HG03066 (cell line): ENCODE data around the gene KCNJ5.
A peak's percentile ranks its signal among the peaks of the same experiment; 100 is the strongest.

Experiments
- ATAC-seq: cut with Tn5 transposase; IDR thresholded peaks from one replicate; pipeline ENCODE4 v1.9.1; 2021; ENCODE audit warnings: low read depth; ENCODE audit not compliant: unreplicated experiment

KCNJ5 gene

DNA sequence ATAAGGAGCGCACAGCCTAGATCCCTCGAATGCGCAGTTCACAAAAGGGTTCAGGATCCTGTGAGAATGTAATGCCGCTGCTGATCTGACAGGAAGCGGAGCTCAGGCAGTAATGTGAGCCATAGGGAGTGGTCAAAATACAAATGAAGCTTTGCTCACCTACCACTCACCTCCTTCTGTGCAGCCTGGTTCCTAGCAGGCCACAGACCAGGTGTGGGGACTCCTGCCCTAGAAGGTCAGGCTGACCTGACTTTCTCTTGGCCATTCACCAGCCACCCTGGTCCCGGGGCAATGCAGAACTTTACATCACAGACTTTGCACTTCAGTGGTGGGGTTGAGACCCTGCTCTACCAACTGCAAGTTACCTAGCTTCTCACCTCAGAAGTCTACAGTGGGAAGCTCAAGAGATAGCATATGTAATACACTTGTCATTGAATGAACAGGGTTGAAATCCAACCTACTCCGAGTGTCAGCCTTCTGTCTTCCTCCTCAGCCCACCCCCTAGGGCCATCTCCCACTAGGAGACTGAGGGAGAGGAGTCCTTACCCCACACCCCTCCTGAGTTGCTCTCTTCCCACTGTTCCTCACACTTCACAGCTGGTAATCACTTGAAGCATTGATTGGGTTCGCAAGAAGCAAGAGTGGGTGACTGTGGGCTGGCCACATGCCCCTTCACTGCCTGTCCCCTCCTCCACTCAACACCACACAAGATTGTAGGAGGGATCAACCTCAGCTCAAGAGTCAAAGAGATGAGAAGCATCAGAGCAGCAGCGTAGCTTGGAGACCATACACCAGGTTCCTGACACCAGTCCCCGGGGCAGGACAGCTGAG is 22.1 kb upstream of the KCNJ5 start:
- ATAC-seq = no peak

DNA sequence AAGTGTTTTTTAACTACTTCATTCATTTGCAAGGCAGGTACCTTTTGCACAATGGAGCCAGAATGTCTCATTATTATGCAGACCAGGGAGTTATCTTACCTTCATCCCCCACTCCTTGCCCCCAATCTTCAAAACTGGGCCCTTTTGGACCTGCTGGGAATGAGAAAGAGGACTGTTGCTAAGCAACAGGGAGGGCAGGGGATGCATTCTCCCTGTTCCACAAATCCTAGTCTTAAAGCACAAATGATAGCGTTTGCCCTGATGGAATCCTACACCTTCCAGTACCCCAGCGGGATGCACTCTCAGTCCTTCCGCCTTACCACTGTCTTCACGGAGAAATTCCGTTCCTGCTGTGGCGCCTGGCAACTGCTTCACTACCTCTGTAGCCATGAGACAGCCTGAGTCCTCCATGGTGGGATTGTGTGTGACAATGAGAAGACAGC is 20.0 kb upstream of the KCNJ5 start:
- ATAC-seq = no peak

DNA sequence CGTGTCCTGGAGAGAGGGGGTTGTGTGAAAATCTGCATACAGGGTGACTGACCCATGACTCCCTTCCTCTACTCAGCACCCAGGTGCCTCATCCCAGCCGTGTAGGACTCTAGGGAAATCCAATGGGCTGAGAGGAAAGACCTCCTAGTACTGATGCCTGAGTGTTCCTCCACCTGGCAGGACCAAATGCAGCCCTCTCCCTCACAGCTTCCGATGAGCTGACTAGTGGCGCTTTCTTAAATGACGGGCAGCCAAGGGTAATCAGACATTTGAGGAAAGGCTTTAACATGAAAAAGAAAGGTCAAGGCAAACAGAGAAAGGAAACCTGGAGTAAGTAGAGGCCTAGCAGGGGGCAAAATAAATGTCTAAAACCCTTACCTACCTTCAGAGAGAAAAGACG is 19.1 kb upstream of the KCNJ5 start:
- no peak for ATAC-seq

- ATAC-seq = no peak
Measured at GRCh38 chr11:128872594-128872993, 18.6 kb upstream of the KCNJ5 start.

- ATAC-seq = no peak
Measured at GRCh38 chr11:128874427-128874826, 16.7 kb upstream of the KCNJ5 start.

DNA sequence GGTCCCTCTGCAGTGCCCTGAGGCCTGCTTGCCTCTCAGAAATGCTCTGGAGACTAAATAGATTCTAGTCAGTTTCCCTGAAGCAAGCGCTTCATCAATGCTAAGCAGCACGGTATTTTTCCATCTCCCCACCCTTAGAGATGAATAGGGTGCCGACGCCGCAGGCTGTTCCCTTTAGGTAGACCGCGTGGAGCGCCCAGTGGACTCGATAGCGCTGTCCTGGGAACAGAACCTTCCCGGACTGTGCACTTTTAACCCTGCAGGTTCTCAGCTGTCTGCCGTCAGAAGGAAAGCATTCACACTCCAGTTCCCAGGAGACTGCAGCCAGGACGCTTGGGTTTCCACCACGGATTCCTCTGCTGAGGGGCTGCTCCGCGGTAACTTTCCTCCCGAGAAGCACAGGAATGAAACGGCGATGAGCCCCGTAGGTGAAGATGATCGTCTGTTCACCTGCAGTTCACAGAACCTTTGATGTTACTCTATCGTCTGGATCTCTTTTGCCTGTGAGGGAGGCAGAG is 15.0 kb upstream of the KCNJ5 start:
- ATAC-seq = no peak

DNA sequence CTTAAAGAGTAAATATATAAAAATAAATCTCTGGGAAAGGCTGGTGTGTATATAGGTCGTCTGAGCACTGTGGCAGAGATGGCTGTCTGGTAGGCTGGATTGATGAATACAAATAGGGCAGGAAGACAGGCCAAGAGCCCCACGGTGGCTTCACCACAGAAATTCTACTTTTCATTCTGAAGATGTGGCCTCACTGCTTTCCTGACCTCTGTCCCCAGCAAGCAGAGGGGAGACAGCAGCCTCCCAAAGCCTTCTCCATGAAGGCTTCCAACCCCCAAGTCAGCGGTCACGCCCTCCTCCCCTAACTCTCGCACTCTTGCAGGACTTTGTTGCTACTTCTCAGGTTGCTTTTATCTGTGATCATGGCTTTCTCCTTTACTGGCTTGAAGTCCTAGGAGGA is 13.4 kb upstream of the KCNJ5 start:
- no peak for ATAC-seq

GRCh38 chr11:128878455-128878854 is 12.7 kb upstream of the KCNJ5 start:
- ATAC-seq = no peak

DNA sequence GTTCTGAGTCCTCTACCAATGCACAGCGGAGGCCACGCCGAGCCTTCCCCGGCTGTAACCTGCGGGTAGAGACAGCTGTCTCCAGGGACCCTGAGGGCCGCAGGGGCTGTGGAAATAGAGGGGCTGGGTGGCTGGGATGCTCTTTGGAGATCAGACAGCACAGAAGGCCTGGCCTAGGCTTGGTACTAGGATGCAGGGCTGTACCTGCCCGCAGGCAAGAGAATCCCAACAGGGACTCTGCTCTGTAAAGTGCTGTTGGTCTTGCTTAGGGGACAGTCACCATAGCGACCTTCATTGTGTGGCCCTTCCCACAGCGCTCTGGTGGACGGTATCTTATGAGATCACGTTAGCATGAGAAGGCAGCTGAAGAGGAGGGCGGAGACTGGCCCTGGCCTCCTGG is 11.3 kb upstream of the KCNJ5 start:
- ATAC-seq = no peak

DNA sequence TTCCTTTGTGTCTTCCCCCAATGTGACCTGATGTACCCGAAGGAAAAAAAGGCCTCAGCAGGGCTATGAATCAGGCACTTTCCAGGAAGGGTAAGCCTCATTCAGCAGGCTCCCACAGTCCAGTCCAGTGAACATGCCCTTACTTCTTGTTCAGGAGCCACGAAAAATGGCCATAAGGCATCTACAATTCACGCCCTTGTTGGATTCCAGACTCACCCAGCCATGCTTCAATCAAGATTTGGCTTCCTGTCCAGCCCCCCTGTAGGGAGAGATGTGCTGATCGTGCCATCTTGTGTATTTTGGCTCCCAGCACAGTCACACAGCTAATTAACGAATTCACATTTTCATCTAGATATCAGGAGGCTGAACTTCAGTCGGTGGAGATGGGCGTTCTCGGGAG is 9.9 kb upstream of the KCNJ5 start:
- ATAC-seq = no peak

DNA sequence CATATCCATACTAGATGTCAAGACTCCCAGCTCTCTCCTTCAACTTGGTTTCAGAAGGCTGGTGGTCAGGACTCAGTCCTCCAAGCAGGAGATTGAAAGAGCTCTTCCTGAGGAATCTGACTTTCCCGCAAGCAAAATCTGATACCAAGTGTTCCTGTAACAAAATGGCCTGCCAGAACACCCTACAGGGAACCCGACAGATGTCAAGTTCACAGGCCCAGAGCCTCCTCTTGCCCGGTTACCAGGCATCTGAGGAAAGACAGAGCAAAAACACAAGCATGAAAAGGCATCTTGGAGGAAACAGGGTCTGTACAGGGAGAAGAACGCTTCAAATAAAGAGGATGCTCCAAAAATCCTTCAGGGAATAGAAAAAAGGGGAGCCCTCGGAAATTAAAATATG is 8.7 kb upstream of the KCNJ5 start:
- ATAC-seq = no peak

DNA sequence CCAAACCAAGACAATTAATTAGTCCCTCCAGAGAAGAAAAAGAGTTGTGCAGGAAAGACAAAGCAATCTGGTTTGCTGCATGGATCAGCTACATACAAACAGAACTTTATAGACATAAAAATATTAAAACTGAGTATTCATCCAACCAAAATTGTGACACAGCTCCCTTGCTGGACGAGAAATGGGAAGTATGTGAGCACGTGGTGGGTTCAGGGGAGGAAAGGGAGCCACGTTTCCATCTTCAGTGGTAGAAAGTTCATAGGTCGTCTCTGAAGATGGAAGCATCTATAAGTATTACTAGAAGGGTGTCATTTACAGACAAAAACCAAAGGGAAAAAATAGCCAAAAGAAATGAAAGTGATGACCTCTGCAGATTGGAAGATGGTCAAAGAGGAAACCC is 7.1 kb upstream of the KCNJ5 start:
- ATAC-seq = no peak

DNA sequence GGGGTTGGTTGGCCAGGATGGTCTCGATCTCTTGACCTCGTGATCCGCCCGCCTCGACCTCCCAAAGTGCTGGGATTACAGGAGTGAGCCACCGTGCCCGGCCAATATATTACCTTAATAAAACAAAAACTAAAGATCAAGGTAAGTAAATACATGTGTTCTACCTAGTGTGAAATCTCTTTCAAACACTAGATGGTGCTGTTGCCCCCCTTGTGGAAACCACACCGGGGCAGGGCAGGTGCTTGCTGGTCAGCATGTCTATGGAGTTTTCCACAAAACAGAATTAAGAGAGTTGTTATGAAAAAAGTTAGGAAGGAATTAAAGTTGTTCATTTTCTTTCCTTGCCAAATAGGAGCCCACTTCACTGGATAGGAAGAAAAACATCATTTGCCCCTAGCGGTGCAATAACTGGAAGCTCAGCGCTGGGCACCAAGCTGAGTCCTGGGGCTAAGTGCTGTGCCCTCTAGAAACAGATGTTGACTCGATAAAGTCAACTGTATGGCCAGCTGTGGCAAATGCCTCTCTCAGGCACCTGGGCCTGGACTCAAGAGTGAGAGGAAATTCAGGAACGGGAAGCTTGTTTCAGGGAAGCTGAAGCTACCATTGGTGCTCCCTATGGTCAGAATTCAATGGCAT is 6.3 kb upstream of the KCNJ5 start:
- ATAC-seq = peak; percentile 79

GRCh38 chr11:128886406-128887124 is 4.6 kb upstream of the KCNJ5 start:
- ATAC-seq = no peak

GRCh38 chr11:128888034-128888985 is 2.8 kb upstream of the KCNJ5 start:
- no peak for ATAC-seq

DNA sequence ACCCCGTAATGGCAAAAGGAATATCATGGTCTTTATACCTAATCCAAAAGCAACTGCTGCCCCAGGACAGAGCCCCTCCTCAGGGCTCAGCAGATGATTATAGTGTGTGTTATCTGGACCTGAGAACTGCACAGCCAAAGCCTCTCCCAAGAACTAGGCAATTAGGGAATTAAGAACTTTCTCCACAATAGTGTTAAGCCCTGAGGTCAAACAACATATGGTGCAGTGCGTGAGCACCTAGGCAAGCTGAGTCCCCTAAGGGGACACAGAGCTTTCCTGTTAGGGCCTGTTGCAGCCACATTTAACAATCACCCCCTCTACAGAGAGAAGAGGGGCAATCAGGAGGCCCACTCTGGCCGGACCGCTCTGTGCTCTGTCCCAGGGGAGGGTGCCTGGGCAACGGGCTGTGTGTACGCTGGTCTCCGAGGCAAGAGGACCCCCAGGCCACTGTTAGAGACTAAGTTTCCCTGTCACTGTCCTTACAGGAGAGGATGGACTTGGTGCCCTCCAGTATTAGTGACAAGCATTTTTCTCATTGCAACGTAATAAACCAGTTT is 1.4 kb upstream of the KCNJ5 start:
- ATAC-seq = no peak

GRCh38 chr11:128890216-128890542 is 977 bp upstream of the KCNJ5 start:
- no peak for ATAC-seq

- ATAC-seq = no peak
Measured at GRCh38 chr11:128891913-128892398, 800 bp downstream of the KCNJ5 start.

DNA sequence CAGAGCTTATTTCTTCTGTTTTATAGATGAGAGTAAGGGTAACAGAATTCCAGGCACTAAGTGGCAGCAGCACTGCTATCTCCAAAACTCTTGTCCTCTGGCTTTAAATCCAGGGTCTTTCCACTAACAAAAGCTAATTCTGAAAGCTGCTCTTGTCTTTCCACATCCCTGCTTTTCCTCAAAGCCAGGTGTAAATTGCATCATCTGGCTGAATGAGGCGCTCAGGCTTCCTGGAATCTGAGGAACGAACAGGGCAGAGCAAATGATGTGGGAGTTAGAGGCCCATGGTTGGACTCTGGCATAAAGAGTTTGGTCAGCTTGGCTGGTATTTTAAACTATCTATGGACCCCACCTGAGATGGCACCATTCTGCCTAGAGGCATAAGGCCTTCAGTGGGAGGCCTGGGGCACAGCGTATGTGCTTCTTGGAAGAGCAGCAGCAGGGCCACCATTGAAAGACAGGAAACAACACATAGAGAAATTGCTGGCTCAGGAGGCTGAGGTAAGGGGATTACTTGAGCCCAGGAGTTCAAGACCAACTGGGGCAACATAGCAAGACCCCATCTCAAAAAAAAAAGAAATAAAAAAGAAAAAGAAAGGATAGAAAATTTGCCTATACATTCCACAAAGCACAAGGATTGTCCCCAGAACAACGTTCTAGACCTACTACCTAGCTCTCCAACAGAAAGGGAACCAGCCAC is 1.9 kb downstream of the KCNJ5 start:
- no peak for ATAC-seq
